GM12891 (cell line): ENCODE data around the gene PHOSPHO2.

Source experiments
- PAX5 ChIP-seq: IDR thresholded peaks from 2 replicates; pipeline ENCODE4 v1.6.1; 2011; ENCODE audit warnings: low read length, moderate library complexity, mild to moderate bottlenecking; ENCODE audit not compliant: insufficient read depth, severe bottlenecking
- POLR2A ChIP-seq: IDR thresholded peaks from 2 replicates; pipeline ENCODE4 v1.6.1; 2011; ENCODE audit warnings: low read depth, low read length, control low read depth
- POLR2AphosphoS5 ChIP-seq: IDR thresholded peaks from 2 replicates; pipeline ENCODE4 v1.6.1; 2011; ENCODE audit warnings: low read depth, low read length, control low read depth
- SPI1 ChIP-seq: IDR thresholded peaks from 2 replicates; pipeline ENCODE4 v1.6.1; 2011; ENCODE audit warnings: low read depth, low read length, control low read depth
- TAF1 ChIP-seq: IDR thresholded peaks from 2 replicates; pipeline ENCODE4 v1.6.1; 2011; ENCODE audit warnings: low read depth, low read length, control low read depth

GRCh38 chr2:169713331-169713730 is 19.1 kb downstream of the PHOSPHO2 start:
- TF ChIP-seq TAF1 = no peak
- TF ChIP-seq POLR2A = no peak
- TF ChIP-seq SPI1 = no peak
- TF ChIP-seq PAX5 = no peak
- no peak for TF ChIP-seq POLR2AphosphoS5
